A673 (cell line): Measurements from ENCODE around the gene ATF5.

Experiments
- EZH2 ChIP-seq: fragments of 200-600 bp; sonication (generic); IDR thresholded peaks from 2 replicates; pipeline ENCODE4 v1.6.1; 2017; ENCODE audit warnings: borderline replicate concordance, low read depth, mild to moderate bottlenecking, mixed read lengths, antibody characterized with exemption, low read length; ENCODE audit not compliant: poor library complexity, severe bottlenecking
- TF ChIP-seq, protein P1 (sequence below): fragments of 300-800, 200-600 bp; sonication (generic); conservative IDR thresholded peaks from 2 replicates; pipeline ENCODE4 v1.5.1; 2017; ENCODE audit warnings: low read depth, mild to moderate bottlenecking, antibody characterized with exemption, low read length, moderate library complexity, mixed read lengths

DNA sequence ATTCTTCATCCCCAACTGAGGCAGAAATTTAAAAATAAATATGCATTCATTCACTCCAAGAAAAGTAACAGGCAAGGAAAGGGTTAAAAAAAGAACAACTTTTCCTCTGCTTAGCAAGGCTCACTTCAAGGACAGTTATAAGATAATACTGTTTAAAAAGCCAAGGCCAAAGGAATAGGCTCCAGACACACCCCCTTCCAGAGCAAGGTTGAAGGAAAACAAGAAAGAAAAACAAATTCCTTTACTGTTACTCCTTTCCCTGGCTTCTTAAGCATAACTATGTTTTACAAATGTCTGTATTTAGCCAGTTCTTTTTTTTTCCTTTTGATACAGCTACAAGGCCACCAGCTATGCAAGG, 23.5 kb downstream of the ATF5 start:
- TF ChIP-seq, protein P1, sequence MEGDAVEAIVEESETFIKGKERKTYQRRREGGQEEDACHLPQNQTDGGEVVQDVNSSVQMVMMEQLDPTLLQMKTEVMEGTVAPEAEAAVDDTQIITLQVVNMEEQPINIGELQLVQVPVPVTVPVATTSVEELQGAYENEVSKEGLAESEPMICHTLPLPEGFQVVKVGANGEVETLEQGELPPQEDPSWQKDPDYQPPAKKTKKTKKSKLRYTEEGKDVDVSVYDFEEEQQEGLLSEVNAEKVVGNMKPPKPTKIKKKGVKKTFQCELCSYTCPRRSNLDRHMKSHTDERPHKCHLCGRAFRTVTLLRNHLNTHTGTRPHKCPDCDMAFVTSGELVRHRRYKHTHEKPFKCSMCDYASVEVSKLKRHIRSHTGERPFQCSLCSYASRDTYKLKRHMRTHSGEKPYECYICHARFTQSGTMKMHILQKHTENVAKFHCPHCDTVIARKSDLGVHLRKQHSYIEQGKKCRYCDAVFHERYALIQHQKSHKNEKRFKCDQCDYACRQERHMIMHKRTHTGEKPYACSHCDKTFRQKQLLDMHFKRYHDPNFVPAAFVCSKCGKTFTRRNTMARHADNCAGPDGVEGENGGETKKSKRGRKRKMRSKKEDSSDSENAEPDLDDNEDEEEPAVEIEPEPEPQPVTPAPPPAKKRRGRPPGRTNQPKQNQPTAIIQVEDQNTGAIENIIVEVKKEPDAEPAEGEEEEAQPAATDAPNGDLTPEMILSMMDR = no peak
- no peak for TF ChIP-seq EZH2
